Subcutaneous adipose tissue (tissue), 4 donors: Measurements from ENCODE around the gene RAB30. TPM values are rescaled to one million over a fixed set of nuclear protein-coding genes. Genes with fewer than 3 reads are reported as not detected.

Experiments
- CTCF ChIP-seq: fragments of 450-650 bp; IDR thresholded peaks from one replicate; pipeline ENCODE4 v1.5.1; 2016; ENCODE audit warnings: low read depth, mild to moderate bottlenecking, control low read depth, antibody characterized with exemption, moderate library complexity
- total RNA-seq, 4 donors: library from RNA; depleted of rRNA; stranded (reverse); fragments of >200 nt; gene quantifications; one replicate each; pipeline ENCODE4 v1.1.0, GENCODE V29; 2016

Gene RAB30
- total RNA-seq, 4 donors from 2014 or later, result 18.8 to 34.1 (median 27.5) TPM

DNA sequence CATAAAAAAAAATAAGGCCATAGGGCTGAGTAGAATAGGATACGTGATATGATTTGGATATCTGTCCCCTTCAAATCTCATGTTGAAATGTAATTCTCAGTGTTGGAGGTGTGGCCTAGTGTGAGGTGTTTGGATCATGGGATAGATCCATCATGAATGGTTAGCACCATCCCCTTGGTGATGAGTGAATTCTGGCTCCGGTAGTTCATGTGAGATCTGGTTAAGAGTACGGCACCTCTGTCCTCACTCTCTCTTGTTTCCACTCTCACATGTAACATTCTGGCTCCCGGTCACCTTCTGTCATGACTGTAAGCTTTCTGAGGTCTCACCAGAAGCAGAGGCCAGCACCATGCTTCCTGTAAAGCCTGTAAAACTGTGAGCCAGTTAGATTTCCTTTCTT is 45.5 kb downstream of the RAB30 start:
- TF ChIP-seq CTCF, result no peak

DNA sequence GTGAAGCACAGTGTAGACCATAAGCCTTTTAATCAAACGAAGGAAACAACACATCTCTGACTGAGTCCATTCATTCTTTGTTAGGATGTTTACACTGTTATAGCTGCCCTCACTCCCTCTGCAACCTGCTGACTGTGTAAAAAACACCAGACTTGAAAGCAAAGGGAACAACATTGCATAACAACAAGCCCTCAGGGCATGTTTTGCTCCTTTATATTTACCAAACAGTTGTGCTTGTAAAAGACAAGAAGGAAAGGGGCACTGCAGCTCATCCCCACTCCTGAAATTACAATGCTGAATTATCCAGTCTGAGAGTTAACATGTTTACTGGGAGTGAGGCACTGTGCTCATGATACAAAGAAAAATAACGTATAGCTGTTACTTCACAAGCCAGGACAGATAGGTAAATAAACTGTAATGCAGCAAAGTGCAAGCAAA is 46.4 kb downstream of the RAB30 start:
- TF ChIP-seq CTCF, result no peak

DNA sequence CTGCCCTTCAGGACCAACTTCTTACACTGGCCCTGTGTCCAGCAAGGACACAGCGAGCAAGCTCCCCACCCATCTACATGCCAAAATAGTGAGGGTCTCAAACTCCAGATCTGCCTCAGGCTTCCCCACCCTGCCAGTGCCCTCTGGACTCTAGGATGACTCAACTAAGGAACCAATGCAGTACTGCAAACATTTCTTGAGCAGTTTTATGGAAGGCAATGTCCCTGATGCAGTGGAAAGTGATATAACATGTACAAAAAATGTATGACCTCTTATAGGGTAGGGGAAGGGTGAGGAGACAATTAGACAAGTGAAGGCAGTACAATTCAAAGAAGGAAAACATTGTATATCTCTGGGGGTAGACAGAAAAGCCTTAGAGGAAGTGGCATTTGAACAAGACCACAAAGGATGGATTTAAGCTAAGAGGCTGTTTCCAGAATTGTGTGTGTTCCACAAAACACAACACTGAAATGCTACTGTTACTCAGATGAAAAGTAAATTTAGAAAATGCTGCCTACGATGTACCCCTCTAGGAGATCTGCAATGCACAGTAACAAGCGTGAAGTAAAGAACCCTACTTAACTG is 47.3 kb downstream of the RAB30 start:
- no peak for TF ChIP-seq CTCF

- no peak for TF ChIP-seq CTCF
Measured at GRCh38 chr11:83023410-83023809, 48.3 kb downstream of the RAB30 start.

DNA sequence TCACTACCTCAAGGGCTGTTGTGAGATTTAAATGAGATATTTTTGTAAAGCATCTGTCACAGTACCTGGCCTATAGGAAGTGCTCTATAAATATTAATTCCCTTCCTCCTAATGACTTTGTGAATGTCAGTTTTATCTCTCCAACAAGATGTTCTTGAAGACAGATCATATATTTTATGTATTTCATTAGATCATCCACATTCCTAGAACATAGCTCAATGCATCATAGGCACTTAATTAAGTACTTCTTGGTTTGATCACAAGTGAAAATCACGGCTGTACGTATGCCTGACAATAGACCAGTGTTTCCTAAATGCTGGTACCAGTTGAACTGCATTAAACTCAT is 49.9 kb downstream of the RAB30 start:
- TF ChIP-seq CTCF, result no peak

- TF ChIP-seq CTCF, result no peak
Measured at GRCh38 chr11:83020942-83021779, 50.5 kb downstream of the RAB30 start.

DNA sequence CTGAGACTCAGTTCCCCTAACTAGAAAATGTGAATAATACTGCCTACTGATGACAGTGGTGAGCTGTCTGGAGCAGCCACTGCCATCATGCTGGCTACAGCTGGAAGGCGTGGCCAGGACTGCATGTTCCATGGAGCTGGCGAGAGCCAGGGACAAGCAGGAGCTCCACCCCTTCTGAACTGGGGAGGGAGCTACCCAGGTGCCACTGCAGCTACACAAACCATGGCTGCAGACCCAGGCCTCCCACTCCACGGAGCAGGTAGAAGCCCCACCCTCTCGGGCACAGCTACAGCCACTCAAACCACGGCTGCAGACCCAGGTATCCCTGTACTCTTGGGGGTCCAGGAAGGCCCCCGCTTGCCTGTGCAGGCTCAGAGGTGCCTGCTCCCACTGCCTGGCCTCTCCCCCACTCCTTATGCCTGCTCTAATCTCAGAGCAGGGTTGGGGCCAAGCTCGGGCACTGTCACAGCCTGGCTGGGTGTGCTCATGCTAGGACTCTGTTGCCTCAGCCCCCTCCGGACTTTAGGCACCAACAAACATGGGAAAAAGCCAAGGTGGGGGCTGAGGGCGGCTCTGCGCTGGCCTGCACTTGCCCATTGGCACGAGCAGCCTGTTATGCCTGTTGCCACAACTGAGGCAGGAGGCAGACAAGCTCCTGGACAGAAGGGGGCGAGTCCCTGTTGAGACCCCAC is 51.7 kb downstream of the RAB30 start:
- no peak for TF ChIP-seq CTCF
